ENCODE data around the gene SERPINA3.

Gene SERPINA3

DNA sequence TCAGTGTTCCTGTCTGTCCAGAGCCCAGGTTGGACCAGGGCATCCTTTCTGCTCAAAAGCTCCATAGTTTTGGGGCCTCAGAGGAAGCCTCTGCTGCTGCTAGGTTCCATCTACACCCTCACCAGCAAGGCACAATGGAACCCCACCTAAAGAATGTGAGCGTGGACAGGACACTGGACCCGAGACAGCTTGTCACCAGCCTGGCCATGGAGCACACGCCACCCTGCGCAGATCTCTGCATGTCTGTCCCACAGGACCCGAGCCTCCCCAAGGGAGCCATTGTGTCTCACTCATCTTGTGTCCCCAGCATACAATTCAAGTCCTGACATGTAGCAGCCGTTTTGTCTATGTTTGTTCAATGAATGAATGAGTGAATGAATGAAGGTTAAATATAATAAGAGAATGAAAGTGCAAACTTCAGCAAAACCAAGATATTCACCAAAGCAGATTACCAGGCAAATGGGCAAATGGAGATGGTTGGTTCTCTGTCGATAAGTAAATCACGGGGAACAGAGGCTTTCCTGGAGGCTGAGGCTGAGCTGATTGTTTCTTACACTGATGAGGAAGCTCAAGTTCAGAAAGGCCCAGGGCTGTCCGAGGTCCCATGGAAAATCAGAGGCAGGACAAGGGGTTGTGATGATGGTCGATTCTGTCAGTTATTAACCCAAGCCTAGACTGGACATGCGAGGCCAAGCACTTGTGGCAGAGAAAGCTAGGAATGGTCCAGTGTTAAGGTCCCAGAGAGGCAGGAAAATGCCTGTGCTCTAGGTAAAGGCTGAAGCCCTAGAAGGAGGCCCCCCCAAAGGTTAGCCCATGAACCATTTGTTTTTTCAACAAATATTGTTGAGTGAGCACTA, 27.0 kb downstream of the SERPINA3 start:
- DNase-seq (ENCODE audit: low read depth), result no peak
- H3K4me3 ChIP-seq (ENCODE audit: low read length), result no peak overlapping the region
- no peak for TF ChIP-seq CTCF (conservative IDR thresholded peaks at IDR 0.05; ENCODE audit: low read depth, low read length)

DNA sequence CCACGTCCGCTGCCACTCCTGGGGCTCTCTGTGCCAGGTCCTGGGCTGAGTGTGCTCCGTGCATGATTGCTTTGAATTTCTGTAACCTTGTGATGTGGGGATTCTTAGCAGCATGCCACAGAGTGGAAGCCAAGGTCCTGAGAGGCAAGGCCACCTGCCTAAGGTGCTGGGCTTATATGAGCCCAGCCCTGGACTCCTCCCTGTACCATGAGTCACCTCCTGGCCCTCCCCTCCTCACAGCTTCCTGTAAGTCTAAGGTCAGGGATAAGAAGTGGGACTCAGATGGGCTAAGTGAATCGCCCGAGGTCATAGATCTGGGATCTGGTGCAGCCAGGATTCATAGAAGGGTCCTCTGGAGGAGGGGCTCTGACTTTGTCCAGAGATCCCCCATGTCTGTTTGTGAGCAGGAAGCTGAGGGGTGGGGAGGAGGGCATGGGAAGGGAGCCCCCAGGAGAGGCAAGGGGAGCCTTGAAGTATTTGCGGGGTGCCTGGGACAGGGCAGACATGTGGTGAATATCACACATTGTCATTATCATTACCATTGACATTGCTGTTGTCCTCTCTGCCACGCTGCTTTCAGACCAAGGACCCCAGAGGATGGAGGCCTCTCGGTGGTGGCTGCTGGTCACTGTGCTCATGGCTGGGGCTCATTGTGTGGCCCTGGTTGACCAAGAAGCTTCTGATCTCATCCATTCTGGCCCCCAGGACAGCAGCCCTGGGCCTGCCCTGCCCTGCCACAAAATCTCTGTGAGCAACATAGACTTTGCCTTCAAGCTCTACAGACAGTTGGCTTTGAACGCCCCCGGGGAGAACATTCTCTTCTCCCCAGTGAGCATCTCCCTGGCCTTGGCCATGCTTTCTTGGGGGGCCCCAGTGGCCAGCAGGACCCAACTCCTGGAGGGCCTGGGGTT, 28.8 kb downstream of the SERPINA3 start:
- H3K4me3 ChIP-seq (ENCODE audit: low read length), result no peak overlapping the region
- TF ChIP-seq CTCF (conservative IDR thresholded peaks at IDR 0.05; ENCODE audit: low read depth, low read length), result no peak
- no peak for DNase-seq (ENCODE audit: low read depth)

DNA sequence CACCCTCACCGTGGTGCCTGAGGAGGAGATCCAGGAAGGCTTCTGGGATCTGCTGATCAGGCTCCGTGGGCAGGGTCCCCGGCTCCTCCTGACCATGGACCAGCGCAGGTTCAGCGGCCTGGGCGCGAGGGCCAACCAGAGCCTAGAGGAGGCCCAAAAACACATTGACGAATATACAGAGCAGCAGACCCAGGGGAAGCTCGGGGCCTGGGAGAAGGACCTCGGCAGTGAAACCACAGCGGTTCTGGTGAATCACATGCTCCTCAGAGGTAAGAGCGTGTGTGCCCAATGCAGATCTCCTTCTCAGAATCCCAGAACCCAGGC, 29.4 kb downstream of the SERPINA3 start:
- DNase-seq (ENCODE audit: low read depth), result no peak
- TF ChIP-seq CTCF (conservative IDR thresholded peaks at IDR 0.05; ENCODE audit: low read depth, low read length), result no peak
- no peak overlapping the region for H3K4me3 ChIP-seq (ENCODE audit: low read length)

DNA sequence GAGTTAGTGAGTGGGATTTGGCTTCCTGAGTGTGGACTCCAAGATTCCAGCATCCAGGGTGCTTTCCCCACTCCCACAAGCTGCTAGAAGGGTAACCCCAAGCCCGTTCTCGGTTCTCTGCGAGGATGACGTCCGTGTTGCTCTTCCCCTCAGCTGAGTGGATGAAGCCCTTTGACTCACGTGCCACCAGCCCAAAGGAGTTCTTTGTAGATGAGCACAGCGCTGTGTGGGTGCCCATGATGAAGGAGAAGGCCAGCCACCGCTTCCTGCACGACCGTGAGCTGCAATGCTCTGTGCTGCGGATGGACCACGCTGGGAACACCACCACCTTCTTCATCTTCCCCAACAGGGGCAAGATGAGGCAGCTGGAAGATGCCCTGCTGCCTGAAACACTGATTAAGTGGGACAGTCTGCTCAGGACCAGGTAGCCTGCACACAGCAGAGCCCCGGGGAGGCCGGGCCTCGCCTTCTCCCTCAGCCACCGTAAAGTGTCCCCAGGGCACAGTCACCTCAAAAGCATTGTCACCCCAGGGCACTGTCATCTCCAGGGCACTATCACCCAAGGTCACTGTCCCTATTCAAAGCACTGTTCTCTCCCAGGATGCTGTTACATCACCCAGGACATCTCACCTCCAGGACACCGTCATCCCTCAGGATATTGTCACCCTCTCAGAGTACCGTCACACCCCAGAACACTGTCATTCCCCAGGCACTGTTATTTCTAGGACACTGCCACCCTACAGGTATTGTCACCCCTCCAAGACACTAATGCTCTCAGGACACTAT, 31.3 kb downstream of the SERPINA3 start:
- TF ChIP-seq CTCF (conservative IDR thresholded peaks at IDR 0.05; ENCODE audit: low read depth, low read length), result no peak
- H3K4me3 ChIP-seq (ENCODE audit: low read length), result no peak overlapping the region
- DNase-seq (ENCODE audit: low read depth), result no peak

- no peak for TF ChIP-seq CTCF (conservative IDR thresholded peaks at IDR 0.05; ENCODE audit: low read depth, low read length)
Observed at GRCh38 chr14:94644102-94644535, 31.9 kb downstream of the SERPINA3 start.

DNA sequence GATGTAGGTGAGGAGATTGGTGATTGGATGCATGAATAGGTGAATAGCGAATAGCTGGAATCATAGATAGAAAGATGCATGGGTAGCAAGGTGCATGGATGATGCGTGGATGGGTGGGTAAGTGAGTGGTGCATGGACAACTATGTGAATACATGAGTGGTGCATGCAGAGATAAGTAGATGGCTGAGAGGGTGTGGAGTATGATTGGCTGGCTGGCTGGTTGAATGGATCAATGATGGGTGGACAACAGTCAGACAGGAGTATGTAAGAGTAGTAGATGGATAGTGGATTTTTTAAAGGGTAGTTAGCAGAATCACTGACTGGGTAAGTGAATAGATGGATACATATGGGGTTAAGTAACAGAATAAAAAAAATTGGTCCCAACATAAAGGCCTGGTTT, 33.9 kb downstream of the SERPINA3 start:
- TF ChIP-seq CTCF (conservative IDR thresholded peaks at IDR 0.05; ENCODE audit: low read depth, low read length), result no peak
- H3K4me3 ChIP-seq (ENCODE audit: low read length), result no peak overlapping the region
- DNase-seq (ENCODE audit: low read depth), result no peak

More at GRCh38 chr14:94644102-94644535, 31.9 kb downstream of the SERPINA3 start:
- no peak for DNase-seq (ENCODE audit: low read depth)
- no peak overlapping the region for H3K4me3 ChIP-seq (ENCODE audit: low read length)
